Kidney (tissue), 14 donors: ENCODE results near the gene FGF6. TPM values are rescaled to one million over a fixed set of nuclear protein-coding genes. Genes with fewer than 3 reads are reported as not detected.

Source experiments
- DNase-seq, 5 donors: peaks; one replicate each; pipeline ENCODE4 v3.0.0-alpha.2; 2013 to 2020
- FAIRE-seq: peaks from 2 replicates; lab custom pipeline; 2012; peaks lifted over from hg19 to GRCh38; lab: Jason Lieb, UNC
- H3K27ac ChIP-seq, 2 donors: one replicate each; pipeline ENCODE4 v1.7.0; 2013; ENCODE audit warnings: low read depth in 2 of 2, low read length in 2 of 2, inconsistent platforms in 1 of 2
- H3K27me3 ChIP-seq: one replicate; pipeline ENCODE4 v1.7.1; 2013; ENCODE audit warnings: low read length, inconsistent platforms; ENCODE audit not compliant: control insufficient read depth, insufficient read depth
- H3K36me3 ChIP-seq, 3 donors: one replicate each; pipeline versions ENCODE4 v1.7.0 to v1.7.1; 2013; ENCODE audit warnings: low read length in 3 of 3, control low read depth in 1 of 3, inconsistent platforms in 1 of 3; ENCODE audit not compliant: insufficient read depth in 3 of 3, control insufficient read depth in 2 of 3
- H3K4me1 ChIP-seq, 3 donors: one replicate each; pipeline versions ENCODE4 v1.7.0 to v1.7.1; 2013; ENCODE audit warnings: low read length in 3 of 3, inconsistent platforms in 1 of 3, low read depth in 1 of 3; ENCODE audit not compliant: control insufficient read depth in 2 of 3, insufficient read depth in 2 of 3
- H3K4me3 ChIP-seq, 3 donors: one replicate each; pipeline versions ENCODE4 v1.7.0 to v1.8.1; 2013; ENCODE audit warnings: low read length in 3 of 3, control low read depth in 1 of 3, inconsistent platforms in 1 of 3
- H3K9ac ChIP-seq, 3 donors: one replicate each; pipeline versions ENCODE4 v1.7.0 to v1.7.1; 2013; ENCODE audit warnings: low read length in 3 of 3, control low read depth in 1 of 3, inconsistent platforms in 1 of 3
- H3K9me3 ChIP-seq, 3 donors: one replicate each; pipeline versions ENCODE4 v1.7.0 to v1.7.1; 2013; ENCODE audit warnings: low read length in 3 of 3, control low read depth in 1 of 3, inconsistent platforms in 1 of 3; ENCODE audit not compliant: control insufficient read depth in 2 of 3, insufficient read depth in 1 of 3
- CTCF ChIP-seq: IDR thresholded peaks from 3 replicates; pipeline ENCODE4 v1.5.1; 2012; ENCODE audit warnings: mild to moderate bottlenecking, moderate library complexity, borderline replicate concordance; ENCODE audit not compliant: insufficient read depth; ENCODE audit errors: extremely low read depth
- intact Hi-C: fragments of 100-400 bp; cut with DNase I; formaldehyde crosslinking; loops from one replicate; pipeline ENCODE4 v1.11.1; 2022
- polyA plus RNA-seq: library from polyadenylated mRNA; stranded (reverse); fragments of 350-450 nt; fragmentation: Illumina TruSeq; extraction: RNeasy Lipid Tissue Mini Kit (QIAGEN cat#74804); gene quantifications from one replicate; pipeline ENCODE4 v1.2.3, GENCODE V29; 2014; ENCODE audit warnings: low read depth, low replicate concordance; ENCODE audit not compliant: insufficient read depth
- total RNA-seq: library from RNA; stranded (reverse); fragmentation: NEBNext Ultra II Directional; extraction: Animal tissue kit (Norgen Biotek cat#: 25700); gene quantifications from one replicate; pipeline ENCODE4 v1.2.1, GENCODE V29; 2021
- donor health status: control.
- donor health status: control.
- donor health status: control.
- donor health status: control.
- donor health status: control.
- donor health status: DM: yes; HTN: yes; CAD: no.
- donor health status: Normal renal cell carcinoma (clear cell type).

The FGF6 gene
- total and polyA plus RNA-seq, 2 donors from 2014 or later = not detected

GRCh38 chr12:4482936-4483335, 37.3 kb upstream of the FGF6 start:
- no peak for DNase-seq
- Histone ChIP-seq H3K36me3 (no peaks in the 10 kb centered on the region), H3K4me3 (no peak overlapping the region), H3K4me1 (no peaks in the 10 kb centered on the region), H3K27ac (no peak overlapping the region), H3K9me3 (no peaks in the 10 kb centered on the region), H3K27me3 (no peaks in the 10 kb centered on the region), H3K9ac (no peak overlapping the region)
- intact Hi-C loops = no loop called here
- TF ChIP-seq CTCF = no peak
- no peak for FAIRE-seq

GRCh38 chr12:4478933-4479332, 33.3 kb upstream of the FGF6 start:
- DNase-seq (no peak), FAIRE-seq (no peak)
- no peaks in the 10 kb centered on the region for H3K4me1 ChIP-seq
- no peaks in the 10 kb centered on the region for H3K36me3 ChIP-seq
- H3K9ac ChIP-seq = no peak overlapping the region
- intact Hi-C loops = no loop called here
- TF ChIP-seq CTCF = no peak
- H3K9me3 ChIP-seq = no peaks in the 10 kb centered on the region
- H3K4me3 ChIP-seq = no peak overlapping the region
- no peaks in the 10 kb centered on the region for H3K27me3 ChIP-seq
- no peak overlapping the region for H3K27ac ChIP-seq

GRCh38 chr12:4477129-4477528, 31.5 kb upstream of the FGF6 start:
- Histone ChIP-seq H3K27me3 (no peaks in the 10 kb centered on the region), H3K9me3 (no peaks in the 10 kb centered on the region), H3K4me3 (no peak overlapping the region), H3K27ac (no peak overlapping the region), H3K4me1 (no peaks in the 10 kb centered on the region), H3K36me3 (no peaks in the 10 kb centered on the region), H3K9ac (no peak overlapping the region)
- no peak for DNase-seq
- intact Hi-C loops = no loop called here
- no peak for TF ChIP-seq CTCF
- no peak for FAIRE-seq

- Histone ChIP-seq H3K27me3 (no peaks in the 10 kb centered on the region), H3K9ac (no peak overlapping the region), H3K36me3 (no peaks in the 10 kb centered on the region), H3K27ac (no peak overlapping the region), H3K4me3 (no peak overlapping the region), H3K9me3 (no peaks in the 10 kb centered on the region), H3K4me1 (no peaks in the 10 kb centered on the region)
- TF ChIP-seq CTCF = no peak
- DNase-seq (no peak), FAIRE-seq (no peak)
- intact Hi-C loops = no loop called here
Measured at GRCh38 chr12:4472046-4472445, 26.4 kb upstream of the FGF6 start.
